PC-3 (cell line): ENCODE results near the gene SCAI.

Source experiments
- CTCF ChIP-seq: fragments of 300-600 bp; sonication (generic); conservative IDR thresholded peaks from 2 replicates; pipeline ENCODE4 v1.5.1; 2017; ENCODE audit warnings: antibody characterized with exemption, low read depth, mild to moderate bottlenecking, low read length
- EZH2 ChIP-seq: fragments of 300-600 bp; sonication (generic); IDR thresholded peaks from one replicate; pipeline ENCODE4 v1.6.1; 2017; ENCODE audit warnings: antibody characterized with exemption, mild to moderate bottlenecking, low read length; ENCODE audit not compliant: unreplicated experiment

DNA sequence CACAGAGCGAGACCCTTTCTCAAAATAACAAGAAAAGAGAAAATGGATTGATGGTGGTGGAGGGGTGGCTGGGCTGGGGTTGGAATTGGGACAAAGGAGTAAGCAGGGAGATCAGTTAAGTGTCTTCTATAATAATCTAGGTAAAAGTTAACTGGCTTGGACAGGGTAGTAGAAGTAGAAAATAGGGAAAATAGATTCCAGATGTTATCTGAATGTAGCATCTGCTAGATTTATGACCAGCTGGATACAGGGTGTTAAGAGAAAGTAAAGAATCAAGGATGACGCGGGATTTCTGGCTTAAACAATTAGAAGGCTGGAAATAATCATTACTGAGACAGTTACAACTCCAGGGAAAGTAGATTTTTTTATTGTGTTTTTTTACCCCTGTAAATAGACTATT is 33.3 kb upstream of the SCAI start:
- no peak for TF ChIP-seq CTCF
- TF ChIP-seq EZH2: no peak
